NCI-H526 (cell line): ENCODE data around the gene NEB.

Experiments used
- DNase-seq, 2 experiments: peaks; one replicate each; lab custom pipeline; 2025; lab: John Stamatoyannopoulos, UW

The NEB gene

DNA sequence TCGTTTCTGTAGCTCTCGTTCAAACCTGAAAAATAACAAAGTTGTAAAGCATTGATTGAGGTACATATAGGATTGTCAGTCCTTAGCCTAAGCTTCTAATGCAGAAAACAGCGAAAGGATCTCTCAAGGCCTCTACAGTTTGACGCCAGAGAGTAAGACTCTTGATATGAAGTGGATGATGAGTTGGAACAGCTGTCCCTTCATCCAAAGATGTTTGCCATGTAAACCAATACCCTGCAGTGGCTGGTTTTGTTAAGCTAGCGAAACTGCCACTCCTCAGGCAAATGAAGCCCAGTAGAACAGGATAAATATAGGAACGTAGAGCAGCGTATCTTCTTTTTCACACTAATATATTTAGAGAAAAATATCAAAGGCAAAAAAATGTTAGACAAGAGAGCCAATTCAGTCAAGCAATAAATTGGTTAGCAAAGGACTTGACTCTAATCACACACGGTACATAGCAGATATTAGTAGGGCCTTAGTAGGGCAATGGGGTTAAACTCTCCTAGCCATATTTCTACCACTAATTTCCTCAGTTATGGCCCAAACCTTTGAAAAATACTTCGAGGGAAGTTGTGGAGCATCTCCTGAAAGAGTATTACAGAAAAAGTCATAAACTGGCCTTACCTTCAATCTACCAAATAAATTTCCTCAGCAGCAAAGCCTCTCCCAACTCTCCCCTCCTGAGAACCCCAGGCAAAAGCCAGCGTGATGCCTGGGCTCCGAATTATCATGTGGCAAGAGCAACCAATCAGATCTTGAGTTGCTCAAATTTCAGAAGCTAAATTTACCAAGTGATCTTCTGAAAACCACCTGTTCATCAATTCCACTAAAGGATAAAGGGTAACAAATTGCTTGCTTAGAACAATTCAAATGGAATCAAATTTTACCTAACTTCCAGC lies at the start of gene NEB:
Gene NEB (minus strand): TSS at position 706 of the 902 bp plus-strand sequence. CDS start 1,320 bp downstream, outside the sequence.
- peak; percentile 47 to 78 for DNase-seq

GRCh38 chr2:151783133-151783520 lies 48.9 kb upstream of the NEB start:
- DNase-seq, result no peak

DNA sequence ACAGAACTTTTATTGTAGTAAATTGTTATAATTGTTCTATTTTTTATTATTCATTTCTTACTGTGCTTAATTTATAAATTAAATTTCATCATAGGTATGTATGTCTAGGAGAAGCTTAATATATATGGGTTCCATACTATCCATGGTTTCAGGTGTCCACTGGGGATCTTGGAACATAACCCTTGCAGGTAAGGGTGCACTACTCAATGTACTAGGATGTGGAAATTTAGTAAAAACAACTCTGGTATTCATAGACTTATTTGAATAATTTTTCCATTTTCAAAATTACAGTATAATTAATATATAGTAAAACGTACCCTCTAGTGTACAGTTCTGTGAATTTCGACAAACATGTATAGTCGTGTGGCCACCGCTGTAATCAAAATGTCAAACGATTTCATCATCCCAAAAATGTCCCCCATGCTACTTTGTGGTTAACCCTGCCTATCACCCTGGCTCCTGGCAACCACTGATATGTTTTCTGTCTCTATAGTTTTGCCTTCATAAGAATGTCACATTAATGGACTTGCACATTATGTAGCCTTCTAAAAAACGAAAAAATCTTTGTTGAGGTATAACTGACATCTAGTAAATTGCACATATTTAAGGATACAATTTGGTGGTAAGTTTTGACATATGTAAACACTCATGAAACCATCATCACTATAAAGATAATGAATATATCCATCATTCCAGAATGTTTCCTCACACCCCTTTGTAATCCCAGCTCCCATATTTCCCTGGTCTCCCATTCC lies 48.3 kb upstream of the NEB start:
- no peak for DNase-seq

DNA sequence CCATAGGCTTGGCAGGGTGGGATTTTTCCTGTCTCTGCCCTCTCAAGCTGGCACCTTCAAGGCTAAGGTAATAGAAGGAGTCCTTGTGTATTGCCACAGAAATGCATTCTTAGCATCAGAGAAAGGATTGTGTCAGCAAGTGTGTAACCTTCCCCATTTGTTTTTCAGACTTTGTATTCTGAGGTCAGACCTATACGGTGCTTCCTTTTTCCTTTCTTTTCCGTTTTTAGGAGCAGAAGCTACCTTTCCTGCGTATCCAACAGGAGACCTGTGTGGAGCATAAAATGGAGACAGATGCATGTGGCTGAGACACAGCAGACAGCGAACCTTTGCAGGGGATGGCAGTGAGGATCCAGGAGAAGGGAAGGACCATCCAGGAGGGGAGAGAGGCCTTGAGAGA lies 47.4 kb upstream of the NEB start:
- DNase-seq, result no peak

DNA sequence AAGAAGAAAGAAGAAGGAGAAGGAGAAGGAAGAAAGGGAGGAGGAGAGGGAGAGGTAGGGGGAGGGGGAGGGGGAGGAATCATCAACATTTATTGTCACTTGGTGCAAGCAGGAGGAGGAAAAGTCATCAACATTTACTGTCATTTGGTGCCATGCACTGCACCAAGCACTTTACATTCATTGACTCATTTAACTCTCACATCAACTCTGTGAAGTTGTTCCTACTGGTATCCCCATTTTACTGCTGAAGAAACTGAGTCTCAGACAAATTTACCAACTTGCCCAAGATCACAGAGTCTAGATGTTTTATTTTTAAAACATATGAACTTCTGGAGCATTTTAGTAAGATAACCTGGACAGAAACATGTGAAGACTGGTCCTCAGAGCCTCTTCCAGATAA lies 46.7 kb upstream of the NEB start:
- no peak for DNase-seq

GRCh38 chr2:151777935-151778334 lies 43.7 kb upstream of the NEB start:
- no peak for DNase-seq

GRCh38 chr2:151777487-151777886 lies 43.2 kb upstream of the NEB start:
- DNase-seq, result peak in 1 of 2 experiments; percentile 25

GRCh38 chr2:151776367-151776766 lies 42.1 kb upstream of the NEB start:
- no peak for DNase-seq

DNA sequence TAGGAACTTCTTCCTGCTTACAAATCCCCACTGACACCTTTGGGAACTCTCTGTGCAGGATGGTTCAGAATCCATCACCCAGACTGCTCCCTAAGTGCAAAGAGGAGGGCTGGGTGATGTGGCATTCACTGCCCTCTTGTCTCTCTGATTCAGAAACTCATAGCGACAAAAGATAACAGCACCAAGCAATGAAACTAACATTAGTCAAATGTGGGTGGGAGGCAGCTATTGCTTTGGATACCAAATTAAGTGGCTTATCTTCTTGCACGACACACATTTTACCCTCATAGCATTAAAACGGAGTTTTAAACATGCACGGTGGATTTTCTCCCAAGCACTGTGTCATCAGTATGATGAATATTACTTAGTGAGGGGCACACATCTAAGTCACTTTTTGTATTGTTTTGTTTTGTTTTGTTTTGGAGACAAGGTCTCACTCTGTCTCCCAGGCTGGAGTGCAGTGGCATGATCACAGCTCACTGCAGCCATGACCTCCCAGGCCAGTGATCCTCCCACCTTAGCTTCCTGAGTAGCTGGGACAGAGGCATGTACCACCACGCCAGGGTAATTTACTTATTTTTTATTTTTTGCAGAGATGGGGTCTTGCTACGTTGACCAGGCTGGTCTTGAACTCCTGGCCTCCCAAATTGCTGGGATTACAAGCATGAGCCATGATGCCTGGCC lies 40.9 kb upstream of the NEB start:
- DNase-seq, result peak; percentile 82 to 83

- DNase-seq, result no peak
These were observed 40.2 kb upstream of the NEB start for GRCh38 chr2:151774506-151774905.

DNA sequence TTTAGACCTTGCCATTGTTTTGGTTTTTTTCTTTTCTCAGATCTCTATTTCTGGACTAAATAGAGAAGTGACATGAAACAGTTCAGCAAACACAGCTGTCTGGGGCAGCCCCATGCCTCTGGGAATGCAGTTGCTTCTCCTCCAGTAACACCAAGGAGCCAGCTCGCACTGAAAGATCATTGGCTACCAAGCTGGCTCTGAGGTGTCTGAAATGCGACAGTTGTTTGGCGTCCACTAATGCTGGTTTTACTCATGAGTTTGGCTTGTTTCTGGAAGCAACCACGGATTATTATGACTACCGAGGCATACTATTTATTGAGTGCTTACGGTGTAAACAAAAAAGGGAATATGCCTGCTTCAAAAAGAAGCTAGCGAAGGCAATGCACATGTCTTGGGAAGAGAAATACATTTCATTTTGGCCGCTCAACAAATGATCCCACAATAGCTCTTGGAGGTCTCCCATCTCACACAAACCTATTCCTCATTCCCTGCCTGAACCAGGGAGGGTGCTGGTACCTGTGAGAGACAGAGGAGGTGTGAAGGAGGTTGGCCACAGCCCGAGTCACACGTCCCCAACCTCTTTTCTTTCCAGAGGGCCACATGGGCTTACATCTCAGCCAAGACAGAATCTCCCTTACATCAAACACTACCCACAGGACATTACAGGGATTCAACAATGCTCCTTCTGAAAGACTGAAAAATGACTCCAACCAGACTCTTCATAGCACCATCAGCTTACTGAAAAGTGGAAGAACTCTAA lies 37.5 kb upstream of the NEB start:
- DNase-seq, result no peak

DNA sequence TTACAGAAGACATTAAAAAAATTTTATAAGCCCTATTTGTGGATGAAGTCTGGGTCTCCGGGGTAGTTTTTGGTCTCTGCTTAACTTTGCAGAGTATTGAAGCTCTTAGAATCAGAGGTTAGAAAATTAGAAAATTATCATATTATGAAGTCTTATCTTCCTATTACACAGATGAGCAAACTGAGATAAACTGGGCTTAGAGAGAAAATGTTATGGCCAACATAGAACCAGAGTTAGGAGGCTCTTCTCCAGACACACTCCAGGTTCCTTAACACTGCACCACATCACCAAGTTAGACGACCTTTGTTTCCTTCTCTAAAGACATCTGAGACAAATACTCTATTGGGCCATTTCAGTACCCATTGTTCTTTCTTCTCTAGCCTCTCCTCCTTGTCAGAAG lies 36.7 kb upstream of the NEB start:
- DNase-seq, result no peak

DNA sequence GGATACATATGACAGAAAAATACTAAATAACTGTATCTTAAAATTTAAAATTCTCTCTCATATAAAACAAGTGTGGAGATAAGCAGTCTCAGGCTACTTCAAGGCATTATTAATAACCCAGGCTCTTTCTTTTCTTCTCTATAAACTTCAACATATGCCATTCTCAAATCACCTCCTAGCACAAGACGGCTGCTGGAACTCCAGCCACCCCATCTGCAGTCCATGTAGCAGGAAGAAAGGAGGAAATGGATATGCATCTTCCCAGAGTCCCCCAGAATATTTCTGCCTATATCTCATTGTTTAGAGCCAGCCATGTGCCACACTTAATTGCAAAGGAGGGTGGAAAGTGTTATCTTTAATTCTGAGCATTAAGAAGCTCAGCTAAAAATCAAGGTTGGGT lies 35.3 kb upstream of the NEB start:
- DNase-seq, result no peak

- DNase-seq, result no peak
These were observed 33.3 kb upstream of the NEB start for GRCh38 chr2:151767536-151767935.

GRCh38 chr2:151766437-151767153 lies 32.3 kb upstream of the NEB start:
- peak in 1 of 2 experiments; percentile 50 for DNase-seq

GRCh38 chr2:151765760-151766410 lies 31.6 kb upstream of the NEB start:
- peak; percentile 19 to 42 for DNase-seq

DNA sequence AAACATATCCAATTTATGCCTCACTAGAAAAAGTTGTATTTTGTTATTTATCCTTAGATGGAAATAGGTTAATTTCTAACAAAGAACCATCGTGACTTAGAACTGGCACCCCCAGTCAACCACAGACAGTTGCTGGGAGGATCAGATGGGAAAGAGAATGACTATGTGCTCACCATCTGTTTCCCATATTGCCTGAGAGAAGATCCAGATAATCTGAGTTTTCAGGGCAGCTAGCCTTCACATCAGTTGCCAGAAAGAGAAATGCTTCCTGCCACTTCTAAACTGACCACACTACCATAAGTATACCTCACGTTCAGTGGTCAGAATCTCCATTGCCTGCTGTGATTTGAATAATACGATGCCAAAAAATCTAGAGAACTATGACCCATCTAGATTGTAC lies 28.4 kb upstream of the NEB start:
- no peak for DNase-seq

DNA sequence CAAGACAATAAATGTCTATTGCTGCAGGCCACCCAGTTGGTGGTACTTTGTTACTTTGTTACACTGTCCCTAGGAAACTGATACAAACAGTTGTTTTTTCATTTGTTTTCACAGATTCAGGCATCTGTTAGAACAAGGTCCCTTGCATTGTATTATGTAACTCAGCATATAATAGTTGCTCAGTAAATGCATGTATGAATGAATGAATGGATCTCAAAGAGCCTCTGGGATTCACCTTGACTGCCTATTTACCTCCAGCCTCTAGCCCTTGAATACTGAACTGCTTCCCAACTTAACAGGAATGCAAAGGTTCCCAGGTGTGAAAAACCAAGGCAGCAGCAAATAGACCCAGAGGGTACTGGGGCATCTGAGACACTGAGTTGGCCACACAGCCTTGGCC lies 27.4 kb upstream of the NEB start:
- DNase-seq, result no peak

- DNase-seq, result no peak
These were observed 26.9 kb upstream of the NEB start for GRCh38 chr2:151761193-151761592.

DNA sequence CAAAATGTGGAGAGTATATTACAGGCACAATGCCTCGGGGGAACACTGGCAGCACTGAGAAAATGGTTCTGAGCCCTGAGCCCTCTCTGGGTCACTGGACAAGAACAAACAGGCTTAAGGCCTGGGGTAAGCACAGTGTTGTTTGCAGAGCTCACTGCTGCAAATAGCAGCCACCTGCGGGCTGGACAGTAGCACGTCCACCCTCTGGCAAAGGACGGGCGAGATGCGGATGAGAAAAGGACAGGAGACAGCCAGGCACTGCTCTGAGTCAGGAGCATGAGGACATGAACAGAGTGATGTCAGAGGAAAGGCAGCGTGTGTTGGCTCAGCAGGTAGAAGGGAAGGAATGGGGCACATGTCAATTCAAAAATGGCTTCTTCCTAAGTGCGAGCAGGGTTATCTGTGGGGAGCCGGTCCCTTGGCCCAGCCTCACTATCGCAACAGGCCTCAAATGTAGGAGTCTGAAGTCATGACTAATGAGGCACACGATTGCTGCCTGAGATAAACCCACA lies 25.9 kb upstream of the NEB start:
- no peak for DNase-seq
